ENCODE results near the gene ASTE1.

- no peak for TF ChIP-seq CTCF (IDR thresholded peaks at IDR 0.05)
- TF ChIP-seq POLR2A (IDR thresholded peaks at IDR 0.05), result no peak
Measured at GRCh38 chr3:130976706-130977105, 49.9 kb downstream of the ASTE1 start.
